DOHH2 (cell line): ENCODE data around the gene TACR1.

Source experiments
- H3F3A ChIP-seq: fragments of 200-600 bp; sonication (generic), shearing (Covaris generic); 2 replicates; pipeline ENCODE4 v1.6.0; 2016; ENCODE audit warnings: antibody characterized with exemption, mild to moderate bottlenecking; ENCODE audit not compliant: control insufficient read depth, insufficient read depth
- H3K27ac ChIP-seq: fragments of 200-600 bp; sonication (generic); 2 replicates; pipeline ENCODE4 v1.5.1; 2014; ENCODE audit warnings: low read depth, mild to moderate bottlenecking, low read length, moderate library complexity
- H3K27me3 ChIP-seq: fragments of 200-600 bp; sonication (generic); 2 replicates; pipeline ENCODE4 v1.6.1; 2014; ENCODE audit warnings: mild to moderate bottlenecking, low read length, mixed read lengths; ENCODE audit not compliant: control insufficient read depth
- H3K36me3 ChIP-seq: fragments of 200-600 bp; sonication (generic); 2 replicates; pipeline ENCODE4 v1.6.1; 2014; ENCODE audit warnings: mild to moderate bottlenecking, low read length, moderate library complexity, mixed read lengths; ENCODE audit not compliant: control insufficient read depth
- H3K4me1 ChIP-seq: fragments of 200-600 bp; sonication (generic); 2 replicates; pipeline ENCODE4 v1.6.1; 2014; ENCODE audit warnings: mild to moderate bottlenecking, low read length, mixed read lengths; ENCODE audit not compliant: control insufficient read depth
- H3K4me2 ChIP-seq: fragments of 200-600 bp; sonication (generic); 2 replicates; pipeline ENCODE4 v1.6.0; 2014; ENCODE audit warnings: mild to moderate bottlenecking, low read length, moderate library complexity
- H3K4me3 ChIP-seq: fragments of 200-600 bp; sonication (generic); 2 replicates; pipeline ENCODE4 v1.5.1; 2014; ENCODE audit warnings: mild to moderate bottlenecking, low read length, mixed read lengths
- H3K79me2 ChIP-seq: fragments of 200-600 bp; sonication (generic); 2 replicates; pipeline ENCODE4 v1.6.1; 2014; ENCODE audit warnings: mild to moderate bottlenecking, low read length, mixed read lengths; ENCODE audit not compliant: control insufficient read depth
- H3K9me2 ChIP-seq: fragments of 200-600 bp; sonication (generic); replicated peaks from 2 replicates; pipeline ENCODE4 v1.6.1; 2014; ENCODE audit warnings: mild to moderate bottlenecking, low read length, mixed read lengths; ENCODE audit not compliant: control insufficient read depth
- H3K9me3 ChIP-seq: fragments of 200-600 bp; sonication (generic); 2 replicates; pipeline ENCODE4 v1.6.1; 2014; ENCODE audit warnings: antibody characterized with exemption, low read length, mixed read lengths; ENCODE audit not compliant: control insufficient read depth, insufficient read depth
- H4K20me1 ChIP-seq: fragments of 200-600 bp; sonication (generic); 2 replicates; pipeline ENCODE4 v1.6.0; 2014; ENCODE audit warnings: low read depth, mild to moderate bottlenecking, antibody characterized with exemption, low read length, moderate library complexity; ENCODE audit not compliant: control insufficient read depth, insufficient read depth
- EZH2phosphoT487 ChIP-seq: fragments of 200-600 bp; sonication (generic); IDR thresholded peaks from 2 replicates; pipeline ENCODE4 v1.6.1; 2017; ENCODE audit warnings: borderline replicate concordance, mild to moderate bottlenecking, antibody characterized with exemption, low read length, moderate library complexity, mixed read lengths
- TF ChIP-seq, protein P1 (sequence below): fragments of 200-600 bp; sonication (generic); IDR thresholded peaks from one replicate; pipeline ENCODE4 v1.5.1; 2014; ENCODE audit warnings: antibody characterized with exemption, mild to moderate bottlenecking, low read depth, low read length; ENCODE audit not compliant: poor library complexity, severe bottlenecking

The TACR1 gene

DNA sequence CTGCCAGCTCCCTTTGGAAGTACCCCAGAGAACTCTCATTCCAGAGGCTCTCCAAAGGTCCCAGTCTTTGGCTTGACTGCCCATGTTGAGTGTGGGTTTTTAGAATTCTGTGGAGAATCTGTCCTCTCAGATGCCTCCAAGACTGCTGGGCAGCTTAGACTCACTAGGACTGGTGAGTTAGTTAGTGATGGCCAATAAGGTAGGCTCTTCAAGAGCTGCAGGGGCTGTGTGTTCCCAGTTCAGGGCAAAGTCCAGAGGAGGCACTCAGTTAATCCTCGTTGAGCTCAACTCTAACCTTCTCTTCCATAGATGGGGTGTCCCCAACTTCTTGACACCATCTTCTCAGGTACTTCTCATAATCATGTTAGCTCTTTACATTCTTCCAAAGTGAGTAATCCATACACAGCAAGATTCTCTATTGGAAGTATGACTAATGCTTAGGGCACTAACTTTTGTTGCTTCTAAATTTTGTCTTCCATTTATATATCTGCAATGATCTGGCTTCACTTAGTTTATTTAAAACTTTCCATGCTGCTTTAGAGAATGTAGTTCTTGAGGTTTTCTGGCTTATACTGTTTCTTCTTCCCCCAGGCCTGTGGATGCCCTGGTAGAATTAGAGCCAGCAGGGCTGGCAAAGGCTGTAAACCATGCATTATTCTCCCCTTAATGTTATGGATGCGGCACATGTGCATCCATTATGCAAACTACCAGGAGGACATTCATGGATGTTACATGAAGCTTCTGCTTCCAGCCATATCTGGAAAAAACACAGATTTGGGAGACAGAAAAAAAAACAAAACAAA, 151.9 kb downstream of the TACR1 start:
- Histone ChIP-seq H3K36me3 (no peaks in the 10 kb centered on the region), H3K4me2 (no peak overlapping the region), H4K20me1 (no peaks in the 10 kb centered on the region), H3K4me3 (no peak overlapping the region), H3K9me2 (no peaks in the 10 kb centered on the region), H3K9me3 (no peaks in the 10 kb centered on the region), H3K79me2 (no peaks in the 10 kb centered on the region), H3K27ac (no peak overlapping the region), H3F3A (no peaks in the 10 kb centered on the region), H3K4me1 (no peaks in the 10 kb centered on the region), H3K27me3 (no peaks in the 10 kb centered on the region; the same call in 1 of the 2 replicates)
- TF ChIP-seq, protein P1, sequence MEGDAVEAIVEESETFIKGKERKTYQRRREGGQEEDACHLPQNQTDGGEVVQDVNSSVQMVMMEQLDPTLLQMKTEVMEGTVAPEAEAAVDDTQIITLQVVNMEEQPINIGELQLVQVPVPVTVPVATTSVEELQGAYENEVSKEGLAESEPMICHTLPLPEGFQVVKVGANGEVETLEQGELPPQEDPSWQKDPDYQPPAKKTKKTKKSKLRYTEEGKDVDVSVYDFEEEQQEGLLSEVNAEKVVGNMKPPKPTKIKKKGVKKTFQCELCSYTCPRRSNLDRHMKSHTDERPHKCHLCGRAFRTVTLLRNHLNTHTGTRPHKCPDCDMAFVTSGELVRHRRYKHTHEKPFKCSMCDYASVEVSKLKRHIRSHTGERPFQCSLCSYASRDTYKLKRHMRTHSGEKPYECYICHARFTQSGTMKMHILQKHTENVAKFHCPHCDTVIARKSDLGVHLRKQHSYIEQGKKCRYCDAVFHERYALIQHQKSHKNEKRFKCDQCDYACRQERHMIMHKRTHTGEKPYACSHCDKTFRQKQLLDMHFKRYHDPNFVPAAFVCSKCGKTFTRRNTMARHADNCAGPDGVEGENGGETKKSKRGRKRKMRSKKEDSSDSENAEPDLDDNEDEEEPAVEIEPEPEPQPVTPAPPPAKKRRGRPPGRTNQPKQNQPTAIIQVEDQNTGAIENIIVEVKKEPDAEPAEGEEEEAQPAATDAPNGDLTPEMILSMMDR: no peak
- TF ChIP-seq EZH2phosphoT487: no peak

DNA sequence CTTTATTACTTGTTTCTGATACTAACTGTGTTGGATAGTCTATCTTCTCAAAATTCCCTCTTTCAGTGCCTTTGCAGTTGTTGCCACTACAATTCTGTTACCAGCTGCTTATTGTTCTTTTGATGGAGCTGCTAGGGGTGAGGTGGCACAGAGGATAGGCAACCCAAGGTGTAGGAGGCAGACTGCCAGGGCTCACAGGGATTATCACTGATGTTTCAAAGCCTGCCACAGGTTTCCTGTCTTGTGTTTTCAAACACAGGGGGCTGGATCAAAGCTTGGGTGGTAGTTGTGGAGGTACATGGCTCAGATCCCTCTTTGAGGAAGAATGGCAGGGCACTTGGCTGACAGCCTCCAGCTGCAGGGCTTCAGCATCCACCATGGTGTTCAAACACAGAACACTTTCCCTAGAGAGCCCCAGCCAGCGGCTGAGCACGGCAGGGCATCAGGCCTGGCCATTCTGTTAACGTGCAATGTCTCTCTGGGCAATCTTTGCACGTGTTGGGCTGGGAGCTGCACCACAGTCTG, 153.7 kb downstream of the TACR1 start:
- Histone ChIP-seq H3K36me3 (no peaks in the 10 kb centered on the region), H3K79me2 (no peaks in the 10 kb centered on the region), H3K9me3 (no peaks in the 10 kb centered on the region), H4K20me1 (no peaks in the 10 kb centered on the region), H3K27me3 (no peaks in the 10 kb centered on the region; the same call in 1 of the 2 replicates), H3K4me1 (no peaks in the 10 kb centered on the region), H3K4me3 (no peak overlapping the region), H3K9me2 (no peaks in the 10 kb centered on the region), H3K4me2 (no peak overlapping the region), H3K27ac (no peak overlapping the region), H3F3A (no peaks in the 10 kb centered on the region)
- TF ChIP-seq, protein P1: no peak
- no peak for TF ChIP-seq EZH2phosphoT487

DNA sequence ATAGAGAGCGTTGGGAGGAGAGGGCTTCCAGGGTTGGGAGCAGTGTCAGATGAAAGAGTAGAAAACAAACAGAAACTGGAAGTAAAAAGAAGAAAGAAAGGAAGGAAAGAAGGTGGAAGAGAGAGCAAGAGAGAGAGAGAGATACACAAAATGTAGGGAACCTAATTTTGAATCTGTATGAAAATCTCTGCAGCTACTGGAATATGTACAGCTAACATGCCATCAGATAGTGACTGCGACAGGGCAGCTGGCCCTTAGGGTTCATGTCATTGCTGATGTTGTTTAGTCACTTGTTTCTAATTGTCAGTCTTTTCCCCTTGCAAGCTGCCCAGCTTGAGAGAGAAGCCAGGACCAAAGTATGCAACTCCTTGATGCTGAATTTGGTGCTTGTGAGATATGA, 155.0 kb downstream of the TACR1 start:
- Histone ChIP-seq H3K4me3 (no peak overlapping the region), H3K9me3 (no peaks in the 10 kb centered on the region), H4K20me1 (no peaks in the 10 kb centered on the region), H3K27me3 (no peaks in the 10 kb centered on the region; the same call in 1 of the 2 replicates), H3K79me2 (no peaks in the 10 kb centered on the region), H3F3A (no peaks in the 10 kb centered on the region), H3K4me1 (no peaks in the 10 kb centered on the region), H3K36me3 (no peaks in the 10 kb centered on the region), H3K27ac (no peak overlapping the region), H3K4me2 (no peak overlapping the region), H3K9me2 (no peaks in the 10 kb centered on the region)
- no peak for TF ChIP-seq EZH2phosphoT487
- TF ChIP-seq, protein P1: no peak
